Epithelial cell of esophagus (primary cell): ENCODE data around the gene CLIP1.

Experiments used
- DNase-seq: peaks from one replicate; pipeline ENCODE4 v3.0.0; 2010; ENCODE audit warnings: low read depth
- H3K4me3 ChIP-seq: 2 replicates; pipeline ENCODE4 v1.5.1; 2011; ENCODE audit warnings: mild to moderate bottlenecking, low read length, control low read depth
- CTCF ChIP-seq: IDR thresholded peaks from 2 replicates; pipeline ENCODE4 v1.5.1; 2011; ENCODE audit warnings: low read depth, mild to moderate bottlenecking, low read length, control low read depth, inconsistent platforms; ENCODE audit not compliant: insufficient read depth; ENCODE audit errors: missing control alignments

The CLIP1 gene

GRCh38 chr12:122298071-122298748 lies 124.3 kb downstream of the CLIP1 start:
- no peak overlapping the region for H3K4me3 ChIP-seq
- no peak for TF ChIP-seq CTCF
- no peak for DNase-seq

- H3K4me3 ChIP-seq: no peak overlapping the region
- no peak for TF ChIP-seq CTCF
Observed at GRCh38 chr12:122297494-122297893, 125.0 kb downstream of the CLIP1 start.

GRCh38 chr12:122295877-122296276 lies 126.6 kb downstream of the CLIP1 start:
- no peak overlapping the region for H3K4me3 ChIP-seq
- no peak for TF ChIP-seq CTCF
- DNase-seq: no peak

More at GRCh38 chr12:122297494-122297893, 125.0 kb downstream of the CLIP1 start:
- DNase-seq: no peak

- H3K4me3 ChIP-seq: no peak overlapping the region
- TF ChIP-seq CTCF: no peak
Observed at GRCh38 chr12:122293081-122293480, 129.4 kb downstream of the CLIP1 start.

GRCh38 chr12:122291431-122291830 lies 131.0 kb downstream of the CLIP1 start:
- TF ChIP-seq CTCF: no peak
- no peak overlapping the region for H3K4me3 ChIP-seq
- DNase-seq: no peak

More at GRCh38 chr12:122293081-122293480, 129.4 kb downstream of the CLIP1 start:
- DNase-seq: no peak

- no peak for TF ChIP-seq CTCF
- no peak for DNase-seq
Observed at GRCh38 chr12:122283680-122284079, 138.8 kb downstream of the CLIP1 start.

GRCh38 chr12:122282061-122282460 lies 140.4 kb downstream of the CLIP1 start:
- H3K4me3 ChIP-seq: no peak overlapping the region
- no peak for TF ChIP-seq CTCF
- peak; percentile 40 for DNase-seq

More at GRCh38 chr12:122283680-122284079, 138.8 kb downstream of the CLIP1 start:
- no peak overlapping the region for H3K4me3 ChIP-seq
